ENCODE data around the gene HMG20A. TPM values are rescaled to one million over a fixed set of nuclear protein-coding genes. Genes with fewer than 3 reads are reported as not detected.

Gene HMG20A
- total RNA-seq, 1 donor from 2014 or later, result 49.4 TPM

DNA sequence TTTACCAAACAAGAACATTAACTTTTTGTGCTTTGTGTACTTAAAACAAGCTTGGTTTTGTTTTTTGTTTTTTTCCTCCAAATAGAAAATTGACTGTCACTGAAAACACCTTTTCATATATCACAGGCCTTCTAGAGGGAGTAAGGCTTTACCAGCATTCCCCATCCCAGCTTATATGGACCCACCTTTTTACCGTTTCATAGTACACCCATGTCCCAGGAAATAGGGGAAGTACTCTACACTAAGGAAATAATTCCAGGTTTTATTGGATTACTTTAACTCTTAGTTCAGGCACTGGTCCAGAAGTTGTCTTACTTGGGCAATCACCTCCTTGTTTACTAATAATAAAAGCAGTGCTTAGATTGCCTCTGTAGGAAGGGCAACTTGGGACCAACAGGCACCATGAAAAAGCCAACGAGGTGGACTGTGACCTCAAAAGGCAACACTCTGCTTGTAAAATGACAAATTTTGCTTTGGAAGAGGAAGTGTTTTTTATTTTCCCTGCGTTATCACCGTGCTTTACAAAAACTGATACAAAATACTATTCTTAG is 26.2 kb downstream of the HMG20A start:
- no peak for DNase-seq (ENCODE audit: extremely low spot score in 2 of 2)
- Histone ChIP-seq H3K4me3 (no peak overlapping the region), H3K36me3 (no peaks in the 10 kb centered on the region), H3K4me1 (peaks cover 27% of the 10 kb centered on the region), H3K27ac (no peak overlapping the region), H3K9me3 (no peaks in the 10 kb centered on the region), H3K27me3 (no peaks in the 10 kb centered on the region)
- intact Hi-C loops (cut with DNase I), result no loop called here
- TF ChIP-seq POLR2AphosphoS5 (IDR thresholded peaks at IDR 0.05; ENCODE audit: insufficient read depth in 1 of 2, low read depth in 1 of 2) (no peak), POLR2A (IDR thresholded peaks at IDR 0.05) (no peak)
- TF ChIP-seq, protein P1, sequence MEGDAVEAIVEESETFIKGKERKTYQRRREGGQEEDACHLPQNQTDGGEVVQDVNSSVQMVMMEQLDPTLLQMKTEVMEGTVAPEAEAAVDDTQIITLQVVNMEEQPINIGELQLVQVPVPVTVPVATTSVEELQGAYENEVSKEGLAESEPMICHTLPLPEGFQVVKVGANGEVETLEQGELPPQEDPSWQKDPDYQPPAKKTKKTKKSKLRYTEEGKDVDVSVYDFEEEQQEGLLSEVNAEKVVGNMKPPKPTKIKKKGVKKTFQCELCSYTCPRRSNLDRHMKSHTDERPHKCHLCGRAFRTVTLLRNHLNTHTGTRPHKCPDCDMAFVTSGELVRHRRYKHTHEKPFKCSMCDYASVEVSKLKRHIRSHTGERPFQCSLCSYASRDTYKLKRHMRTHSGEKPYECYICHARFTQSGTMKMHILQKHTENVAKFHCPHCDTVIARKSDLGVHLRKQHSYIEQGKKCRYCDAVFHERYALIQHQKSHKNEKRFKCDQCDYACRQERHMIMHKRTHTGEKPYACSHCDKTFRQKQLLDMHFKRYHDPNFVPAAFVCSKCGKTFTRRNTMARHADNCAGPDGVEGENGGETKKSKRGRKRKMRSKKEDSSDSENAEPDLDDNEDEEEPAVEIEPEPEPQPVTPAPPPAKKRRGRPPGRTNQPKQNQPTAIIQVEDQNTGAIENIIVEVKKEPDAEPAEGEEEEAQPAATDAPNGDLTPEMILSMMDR (IDR thresholded peaks at IDR 0.05), result no peak

DNA sequence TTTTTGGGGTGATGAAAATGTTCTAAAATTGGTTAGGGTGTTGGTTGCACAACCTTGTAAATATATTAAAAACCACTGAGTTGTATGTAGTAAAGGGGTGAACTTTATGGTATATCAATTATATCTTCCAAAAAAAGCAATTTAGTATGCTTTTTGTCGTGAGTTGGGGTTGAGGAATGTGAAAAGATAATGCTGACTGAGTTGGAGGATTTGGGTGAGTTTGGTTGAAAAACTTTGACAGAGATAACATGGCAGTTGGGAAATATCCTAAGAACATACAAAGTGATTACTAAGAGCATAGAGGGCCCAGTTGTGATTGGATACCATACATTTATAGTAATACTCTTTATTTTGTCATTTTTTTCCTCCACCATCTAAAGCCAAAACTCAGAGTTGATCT is 33.6 kb downstream of the HMG20A start:
- DNase-seq (ENCODE audit: extremely low spot score in 2 of 2), result no peak
- peaks cover 43% of the 10 kb centered on the region for H3K4me1 ChIP-seq
- no peaks in the 10 kb centered on the region for H3K9me3 ChIP-seq
- intact Hi-C loops (cut with DNase I), result no loop called here
- TF ChIP-seq POLR2A (IDR thresholded peaks at IDR 0.05), result no peak
- TF ChIP-seq, protein P1 (IDR thresholded peaks at IDR 0.05), result no peak
- TF ChIP-seq POLR2AphosphoS5 (IDR thresholded peaks at IDR 0.05; ENCODE audit: insufficient read depth in 1 of 2, low read depth in 1 of 2), result no peak
- H3K36me3 ChIP-seq, result no peaks in the 10 kb centered on the region
- no peak overlapping the region for H3K4me3 ChIP-seq
- peak overlapping the region; percentile 17 for H3K27ac ChIP-seq
- H3K27me3 ChIP-seq, result no peaks in the 10 kb centered on the region

DNA sequence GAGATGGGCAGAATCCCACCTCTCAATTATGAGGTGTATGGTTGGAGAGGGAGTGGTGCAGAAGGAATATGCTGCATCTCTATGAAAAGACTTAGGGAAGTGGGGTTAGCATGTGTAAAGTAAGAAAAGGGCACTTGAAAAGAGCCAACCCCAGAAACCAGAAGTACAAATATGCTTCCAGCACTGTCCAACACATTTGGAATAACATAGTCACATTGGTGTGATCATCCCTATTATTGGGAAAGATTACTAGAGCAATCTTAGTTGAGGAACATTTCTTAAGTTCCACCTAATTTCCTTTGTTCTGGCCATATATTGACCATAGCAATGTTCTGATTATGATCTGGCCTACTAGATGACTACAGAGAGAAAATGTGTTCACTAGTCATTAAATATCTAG is 34.3 kb downstream of the HMG20A start:
- Histone ChIP-seq H3K36me3 (peaks cover 0 to 5% of the 10 kb centered on the region in 2 donors), H3K4me3 (no peak overlapping the region), H3K27me3 (no peaks in the 10 kb centered on the region), H3K27ac (peak overlapping the region; percentile 17), H3K9me3 (no peaks in the 10 kb centered on the region), H3K4me1 (peaks cover 43% of the 10 kb centered on the region)
- DNase-seq (ENCODE audit: extremely low spot score in 2 of 2), result no peak
- TF ChIP-seq POLR2AphosphoS5 (IDR thresholded peaks at IDR 0.05; ENCODE audit: insufficient read depth in 1 of 2, low read depth in 1 of 2) (no peak), POLR2A (IDR thresholded peaks at IDR 0.05) (no peak)
- TF ChIP-seq, protein P1 (IDR thresholded peaks at IDR 0.05), result no peak
- intact Hi-C loops (cut with DNase I), result no loop called here

DNA sequence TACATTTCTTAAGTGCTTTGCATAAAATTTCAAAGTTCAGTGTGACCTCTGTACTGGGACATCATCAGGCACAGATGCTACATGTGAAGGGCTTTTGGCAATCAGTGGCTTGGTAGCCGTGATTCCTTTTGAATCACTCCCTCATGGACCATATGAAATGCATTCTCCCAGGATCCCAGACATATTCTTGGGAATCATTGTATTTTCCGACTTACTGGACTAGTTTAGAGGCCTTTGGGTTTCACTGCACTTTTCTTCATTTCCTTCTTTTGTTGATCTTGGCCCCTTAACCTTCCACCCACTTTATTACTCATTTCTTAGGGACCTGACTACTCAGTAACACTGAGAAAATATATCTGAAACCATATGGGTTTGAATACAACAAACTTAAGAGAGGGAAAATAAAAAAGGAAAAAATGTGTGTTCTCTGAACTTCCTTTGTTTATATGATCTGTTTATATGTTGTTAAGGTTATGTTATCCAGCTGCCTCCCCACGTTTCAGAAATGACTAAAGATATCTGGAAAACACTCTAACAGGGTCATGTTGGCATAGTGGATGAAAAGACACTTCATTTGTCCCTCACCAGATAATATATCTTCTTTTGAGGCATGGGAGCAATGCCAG is 35.1 kb downstream of the HMG20A start:
- DNase-seq (ENCODE audit: extremely low spot score in 2 of 2), result no peak
- intact Hi-C loops (cut with DNase I), result no loop called here
- Histone ChIP-seq H3K27ac (peak overlapping the region; percentile 40), H3K4me3 (no peak overlapping the region), H3K36me3 (peaks cover 0 to 9% of the 10 kb centered on the region in 2 donors), H3K27me3 (no peaks in the 10 kb centered on the region), H3K4me1 (peaks cover 43% of the 10 kb centered on the region), H3K9me3 (no peaks in the 10 kb centered on the region)
- TF ChIP-seq, protein P1 (IDR thresholded peaks at IDR 0.05), result no peak
- TF ChIP-seq POLR2AphosphoS5 (IDR thresholded peaks at IDR 0.05; ENCODE audit: insufficient read depth in 1 of 2, low read depth in 1 of 2), result no peak
- TF ChIP-seq POLR2A (IDR thresholded peaks at IDR 0.05), result no peak

DNA sequence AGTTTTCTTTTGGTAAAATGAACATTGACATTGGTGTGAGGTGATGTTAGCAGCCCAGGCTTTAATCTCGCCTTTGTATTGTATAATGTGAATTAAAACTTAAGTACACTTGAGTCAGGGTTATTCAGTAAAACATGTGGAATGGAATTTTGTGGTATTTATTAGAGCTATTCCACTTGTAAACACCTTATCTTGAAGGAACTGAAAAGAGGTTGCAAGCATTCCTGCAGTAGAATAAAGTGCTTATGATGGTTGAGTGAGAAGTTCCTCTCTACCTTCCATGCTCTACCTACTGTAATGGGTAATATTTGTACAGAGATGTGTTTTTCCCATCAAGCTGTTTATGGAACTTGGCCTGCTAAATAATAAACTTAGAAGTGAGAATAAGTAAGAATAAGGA is 36.1 kb downstream of the HMG20A start:
- peak overlapping the region; percentile 40 for H3K27ac ChIP-seq
- no peak overlapping the region for H3K4me3 ChIP-seq
- peaks cover 43% of the 10 kb centered on the region for H3K4me1 ChIP-seq
- peaks cover 0 to 9% of the 10 kb centered on the region in 2 donors for H3K36me3 ChIP-seq
- DNase-seq (ENCODE audit: extremely low spot score in 2 of 2), result no peak
- TF ChIP-seq POLR2AphosphoS5 (IDR thresholded peaks at IDR 0.05; ENCODE audit: insufficient read depth in 1 of 2, low read depth in 1 of 2) (no peak), POLR2A (IDR thresholded peaks at IDR 0.05) (no peak)
- TF ChIP-seq, protein P1 (IDR thresholded peaks at IDR 0.05), result no peak
- H3K9me3 ChIP-seq, result no peaks in the 10 kb centered on the region
- H3K27me3 ChIP-seq, result no peaks in the 10 kb centered on the region
- intact Hi-C loops (cut with DNase I), result no loop called here
